SKM-1 (cell line): ENCODE results near the gene LUC7L3.
"Not testable (repeated sequence)": the region's sequence is repeated elsewhere in the genome, so short reads cannot be mapped to it uniquely, and the experiment has no call there.

Source experiments
- DNase-seq: peaks from one replicate; lab custom pipeline; 2025; ENCODE audit not compliant: unreplicated experiment; lab: John Stamatoyannopoulos, UW

The LUC7L3 gene

GRCh38 chr17:50719144-50719923 is at the start of gene LUC7L3:
Gene LUC7L3, plus strand, starts transcription at chr17:50719603. Its CDS starts 130 bp downstream, at chr17:50719733.
- DNase-seq = peak; percentile 75

GRCh38 chr17:50672071-50672470 is 47.3 kb upstream of the LUC7L3 start:
- no peak for DNase-seq

DNA sequence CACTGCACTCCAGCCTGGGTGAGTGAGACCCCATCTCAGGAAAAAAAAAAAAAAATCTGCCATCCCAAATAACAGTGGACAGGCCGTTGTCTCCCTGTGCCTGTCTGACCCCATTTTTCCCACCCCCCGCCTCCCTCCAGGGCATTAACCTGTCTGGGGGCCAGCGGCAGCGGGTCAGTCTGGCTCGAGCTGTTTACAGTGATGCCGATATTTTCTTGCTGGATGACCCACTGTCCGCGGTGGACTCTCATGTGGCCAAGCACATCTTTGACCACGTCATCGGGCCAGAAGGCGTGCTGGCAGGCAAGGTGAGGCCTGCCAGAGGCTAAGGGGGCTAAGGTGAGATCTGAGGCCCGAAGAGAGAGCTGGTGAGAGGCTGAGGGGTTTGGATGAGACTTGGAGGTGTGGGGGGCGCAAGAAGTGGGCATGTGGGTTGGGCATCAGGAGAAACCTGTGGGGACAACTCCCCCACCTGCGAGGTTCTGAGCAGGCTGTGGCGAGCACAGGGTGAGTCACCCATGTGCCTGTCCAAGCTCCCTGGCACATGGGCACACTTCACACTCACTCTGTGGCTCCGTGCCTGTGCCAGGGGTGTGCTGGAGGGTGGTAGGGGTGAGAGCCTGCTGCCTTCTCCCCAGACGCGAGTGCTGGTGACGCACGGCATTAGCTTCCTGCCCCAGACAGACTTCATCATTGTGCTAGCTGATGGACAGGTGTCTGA is 46.4 kb upstream of the LUC7L3 start:
- no peak for DNase-seq

GRCh38 chr17:50675190-50675589 is 44.2 kb upstream of the LUC7L3 start:
- no peak for DNase-seq

DNA sequence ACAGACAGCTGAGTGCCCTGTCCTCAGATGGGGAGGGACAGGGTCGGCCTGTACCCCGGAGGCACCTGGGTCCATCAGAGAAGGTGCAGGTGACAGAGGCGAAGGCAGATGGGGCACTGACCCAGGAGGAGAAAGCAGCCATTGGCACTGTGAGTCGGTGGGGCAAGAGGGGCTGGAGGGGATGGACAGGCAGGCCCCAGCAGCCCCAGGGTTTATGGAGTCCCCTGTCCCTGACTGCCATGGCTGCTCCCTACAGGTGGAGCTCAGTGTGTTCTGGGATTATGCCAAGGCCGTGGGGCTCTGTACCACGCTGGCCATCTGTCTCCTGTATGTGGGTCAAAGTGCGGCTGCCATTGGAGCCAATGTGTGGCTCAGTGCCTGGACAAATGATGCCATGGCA is 43.8 kb upstream of the LUC7L3 start:
- DNase-seq = no peak

- DNase-seq = no peak
Measured at GRCh38 chr17:50676065-50676975, 43.1 kb upstream of the LUC7L3 start.

- DNase-seq = no peak
Measured at GRCh38 chr17:50677851-50678375, 41.5 kb upstream of the LUC7L3 start.

- no peak for DNase-seq
Measured at GRCh38 chr17:50679008-50679544, 40.3 kb upstream of the LUC7L3 start.

GRCh38 chr17:50680126-50680525 is 39.3 kb upstream of the LUC7L3 start:
- DNase-seq = no peak

DNA sequence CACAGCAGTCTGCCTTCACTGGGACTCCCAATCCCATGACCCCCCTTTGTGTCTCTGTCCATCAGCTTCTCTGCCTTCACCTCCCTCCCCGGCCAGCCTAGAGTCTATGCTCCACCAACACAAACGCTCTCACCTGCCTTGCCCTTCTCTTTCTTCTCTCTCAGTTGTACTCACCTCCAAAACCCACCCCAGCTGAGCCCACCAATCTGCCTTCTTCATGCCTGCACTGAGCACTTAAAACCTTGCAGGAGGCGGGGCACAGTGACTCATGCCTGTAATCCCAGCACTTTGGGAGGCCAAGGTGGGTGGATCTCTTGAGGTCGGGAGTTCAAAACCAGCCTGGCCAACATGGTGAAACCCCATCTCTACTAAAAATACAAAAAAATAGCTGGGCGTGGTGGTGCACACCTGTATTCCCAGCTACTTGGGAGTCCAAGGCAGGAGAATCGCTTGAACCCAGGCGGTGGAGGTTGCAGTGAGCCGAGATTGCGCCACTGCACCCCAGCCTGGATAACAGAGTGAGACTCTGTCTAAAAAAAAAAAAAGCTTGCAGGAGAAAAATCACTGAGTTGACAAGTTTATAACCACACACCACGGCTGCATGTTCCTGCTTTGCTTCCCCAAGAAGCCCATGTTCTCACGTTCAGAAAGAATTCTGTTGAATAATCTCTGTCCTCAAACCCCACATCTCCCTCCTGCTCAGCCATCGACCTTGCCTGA is 38.7 kb upstream of the LUC7L3 start:
- DNase-seq = not testable (repeated sequence)

GRCh38 chr17:50681263-50682200 is 37.9 kb upstream of the LUC7L3 start:
- peak; percentile 55 for DNase-seq

DNA sequence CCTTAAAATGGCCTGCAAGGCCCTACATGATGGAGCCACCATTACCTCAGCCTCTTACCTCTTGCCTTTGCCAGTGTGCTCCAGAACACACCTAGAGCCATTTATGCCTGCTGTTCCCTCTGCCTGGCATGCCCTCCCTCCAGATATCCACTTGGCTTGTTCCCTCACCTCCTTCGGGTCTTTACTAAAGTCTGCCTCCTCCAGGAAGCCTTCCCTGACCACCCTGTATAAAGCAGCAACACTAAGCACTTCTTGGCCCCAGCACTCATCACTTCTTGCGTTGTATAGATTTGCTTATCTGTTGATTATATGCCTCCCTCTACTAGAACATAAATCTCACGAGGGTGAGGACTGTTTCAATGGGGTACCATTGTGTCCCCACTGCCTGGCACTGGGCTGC is 37.0 kb upstream of the LUC7L3 start:
- DNase-seq = no peak

GRCh38 chr17:50682938-50683337 is 36.5 kb upstream of the LUC7L3 start:
- DNase-seq = no peak

- DNase-seq = no peak
Measured at GRCh38 chr17:50683434-50684287, 35.7 kb upstream of the LUC7L3 start.

DNA sequence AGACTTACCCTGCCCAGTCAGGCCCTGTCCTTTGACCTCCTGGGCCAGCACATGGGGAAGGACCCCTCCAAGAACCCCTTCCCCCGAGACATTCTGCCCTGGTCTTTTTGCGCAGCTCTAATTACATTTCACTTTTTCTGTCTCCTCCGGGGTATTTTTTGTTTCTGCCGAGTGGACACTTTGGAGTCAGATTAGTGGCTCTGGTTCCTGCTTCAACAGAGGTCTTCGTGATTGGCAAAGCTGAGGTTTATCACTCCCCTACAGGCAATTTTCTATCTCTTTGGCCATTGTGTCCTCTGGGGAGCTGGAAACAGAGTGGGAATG is 35.2 kb upstream of the LUC7L3 start:
- DNase-seq = no peak

GRCh38 chr17:50684612-50685333 is 34.6 kb upstream of the LUC7L3 start:
- no peak for DNase-seq

DNA sequence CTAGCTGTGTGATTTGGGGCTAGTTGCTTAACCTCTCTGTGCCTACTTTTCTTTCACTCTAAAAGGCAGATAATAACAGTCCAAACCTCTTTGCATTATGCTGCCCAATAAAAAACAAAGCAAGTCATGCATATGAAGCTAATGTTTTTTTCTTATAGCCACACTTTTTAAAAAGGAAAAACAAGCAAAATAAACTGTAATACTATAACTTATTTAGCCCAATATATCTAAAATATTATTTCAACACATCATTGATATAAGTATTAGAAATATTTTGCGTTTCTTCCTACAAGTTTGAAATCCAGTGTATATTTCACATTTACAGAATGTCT is 34.1 kb upstream of the LUC7L3 start:
- DNase-seq = no peak
